Fibroblast of mammary gland (primary cell): ENCODE results near the gene CDIPT.

Experiments
- DNase-seq: peaks from one replicate; pipeline ENCODE4 v3.0.0-alpha.2; 2010; ENCODE audit warnings: low read depth
- H3K4me3 ChIP-seq: 2 replicates; pipeline ENCODE4 v1.5.1; 2011; ENCODE audit warnings: low read depth, mild to moderate bottlenecking, low read length, moderate library complexity; ENCODE audit not compliant: control insufficient read depth
- CTCF ChIP-seq: conservative IDR thresholded peaks from 2 replicates; pipeline ENCODE4 v1.5.1; 2011; ENCODE audit warnings: low read depth, low read length, inconsistent platforms; ENCODE audit not compliant: control insufficient read depth, insufficient read depth

Gene CDIPT

GRCh38 chr16:29821643-29822115 is 41.3 kb downstream of the CDIPT start:
- TF ChIP-seq CTCF = no peak
- peak; percentile 87 for DNase-seq
- H3K4me3 ChIP-seq = peak overlapping the region; percentile 99

GRCh38 chr16:29820730-29821642 is 42.0 kb downstream of the CDIPT start:
- no peak for TF ChIP-seq CTCF
- no peak for DNase-seq

GRCh38 chr16:29820271-29820701 is 42.7 kb downstream of the CDIPT start, which contains the start of gene MVP:
Gene MVP (plus strand): TSS chr16:29820462. CDS start chr16:29830550, 10,088 bp downstream.
- peak; percentile 77 for DNase-seq

More at GRCh38 chr16:29820730-29821642, 42.0 kb downstream of the CDIPT start:
- H3K4me3 ChIP-seq = peak overlapping the region; percentile 99

GRCh38 chr16:29819506-29819905 is 43.5 kb downstream of the CDIPT start:
- no peak for DNase-seq
- peak; percentile 24 for TF ChIP-seq CTCF
- peak overlapping the region; percentile 99 for H3K4me3 ChIP-seq

More at GRCh38 chr16:29820271-29820701, 42.7 kb downstream of the CDIPT start, which contains the start of gene MVP:
- peak within 1 kb of the TSS; percentile 99 for H3K4me3 ChIP-seq
- no peak for TF ChIP-seq CTCF

DNA sequence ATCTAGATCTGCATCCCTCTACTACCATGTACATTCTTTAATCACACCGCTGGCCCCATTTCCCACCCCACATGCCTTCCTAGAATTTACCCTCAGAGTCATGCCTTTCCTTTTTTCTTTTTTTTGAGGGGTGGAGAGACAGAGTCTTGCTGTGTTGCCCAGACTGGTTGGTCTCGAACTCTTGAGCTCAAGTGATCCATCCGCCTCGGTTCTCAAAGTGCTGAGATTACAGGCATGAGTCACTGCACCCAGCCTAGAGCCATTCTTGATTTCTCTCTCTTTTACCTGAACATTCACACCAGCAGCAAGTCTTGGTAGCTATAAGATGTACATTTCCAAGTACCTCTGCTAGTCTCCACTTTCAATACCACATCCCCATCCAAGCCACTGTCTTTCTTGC is 44.9 kb downstream of the CDIPT start:
- no peak overlapping the region for H3K4me3 ChIP-seq
- DNase-seq = no peak
- no peak for TF ChIP-seq CTCF

- TF ChIP-seq CTCF = no peak
- peak; percentile 50 for DNase-seq
- peak overlapping the region; percentile 80 for H3K4me3 ChIP-seq
These were observed 46.2 kb downstream of the CDIPT start for GRCh38 chr16:29816694-29817441.
